UCSD-AML1 (cell line): ENCODE data around the gene NEMP2.

ENCODE experiments used
- DNase-seq: peaks from one replicate; lab custom pipeline; 2025; ENCODE audit not compliant: unreplicated experiment; lab: John Stamatoyannopoulos, UW

The NEMP2 gene

DNA sequence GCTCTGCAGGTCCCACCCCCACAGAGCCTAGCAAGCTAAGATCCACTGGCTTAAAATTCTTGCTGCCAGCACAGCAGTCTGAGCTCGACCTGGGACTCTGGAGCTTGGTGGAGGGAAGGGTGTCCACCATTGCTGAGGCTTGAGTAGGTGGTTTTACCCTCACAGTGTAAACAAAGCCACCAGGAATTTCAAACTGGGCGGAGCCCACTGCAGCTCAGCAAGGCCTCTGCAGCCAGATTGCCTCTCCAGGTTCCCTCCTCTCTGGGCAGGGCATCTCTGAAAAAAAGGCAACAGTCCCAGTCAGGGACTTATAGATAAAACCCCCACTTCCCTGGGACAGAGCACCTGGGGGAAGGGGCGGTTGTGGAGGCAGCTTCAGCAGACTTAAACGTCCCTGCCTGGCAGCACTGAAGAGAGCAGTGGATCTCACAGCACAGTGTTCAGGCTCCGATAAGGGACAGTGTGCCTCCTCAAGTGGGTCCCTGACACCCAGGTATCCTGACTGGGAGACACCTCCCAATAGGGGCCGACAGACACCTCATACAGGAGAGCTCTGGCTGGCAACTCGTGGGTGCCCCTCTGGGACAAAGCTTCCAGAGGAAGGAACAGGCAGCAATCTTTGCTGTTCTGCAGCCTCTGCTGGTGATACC is 20.0 kb upstream of the NEMP2 start:
- DNase-seq: no peak

DNA sequence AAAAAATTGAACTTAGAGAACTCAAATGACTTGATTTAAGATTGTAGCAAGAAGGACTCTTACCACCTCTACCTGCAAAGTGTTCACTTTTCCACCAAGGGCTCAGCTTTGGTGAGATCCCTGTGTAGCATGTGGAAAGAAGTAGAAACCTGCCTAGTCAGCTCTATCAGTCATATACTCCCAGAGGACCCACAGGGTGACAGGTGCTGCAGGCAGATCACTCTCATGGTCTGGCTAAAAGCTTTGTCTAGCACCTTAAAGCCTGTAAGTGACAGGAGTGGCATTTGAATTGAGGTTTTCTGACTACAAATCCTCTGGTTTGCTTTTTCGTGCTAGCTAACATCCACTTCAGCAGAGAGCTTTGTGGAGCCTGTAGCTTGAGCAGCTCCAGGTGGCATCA is 18.7 kb upstream of the NEMP2 start:
- no peak for DNase-seq

DNA sequence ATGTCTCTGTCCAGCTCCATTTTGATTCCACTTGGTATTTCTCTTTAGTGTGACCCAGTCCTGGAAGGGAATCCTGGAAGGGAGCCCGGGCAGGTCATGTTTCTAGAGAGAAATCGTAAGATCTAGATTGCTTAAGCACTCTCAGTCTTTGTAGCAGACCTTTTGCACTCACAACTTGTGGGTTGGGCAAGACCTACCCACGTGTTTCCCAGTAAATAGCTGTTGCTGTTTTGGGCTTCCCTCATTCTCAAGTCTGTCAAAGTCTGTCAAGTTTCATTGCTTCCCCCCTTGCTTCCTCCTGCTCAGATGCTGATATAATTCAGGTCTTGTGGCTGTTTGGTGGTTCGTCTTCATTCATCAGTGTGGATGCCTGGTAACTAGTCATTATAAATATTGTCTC is 17.4 kb upstream of the NEMP2 start:
- DNase-seq: peak; percentile 13

DNA sequence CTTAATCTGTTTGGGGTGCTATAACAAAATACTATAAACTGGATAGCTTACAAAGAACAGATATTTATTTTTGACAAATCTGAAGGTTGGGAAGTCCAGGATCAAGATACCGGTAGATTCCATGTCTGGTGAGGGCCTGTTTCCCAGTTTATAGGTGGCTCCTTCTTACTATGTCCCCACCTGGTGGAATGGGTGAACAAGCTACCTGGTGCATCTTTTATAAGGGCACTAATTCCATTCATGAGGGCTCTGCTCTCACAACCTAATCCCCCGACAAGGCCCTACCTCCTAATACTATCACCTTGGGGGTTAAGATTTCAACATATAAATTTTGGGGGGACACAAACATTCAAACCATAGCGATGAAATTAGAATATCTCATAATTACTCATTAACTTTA is 15.6 kb upstream of the NEMP2 start:
- no peak for DNase-seq

DNA sequence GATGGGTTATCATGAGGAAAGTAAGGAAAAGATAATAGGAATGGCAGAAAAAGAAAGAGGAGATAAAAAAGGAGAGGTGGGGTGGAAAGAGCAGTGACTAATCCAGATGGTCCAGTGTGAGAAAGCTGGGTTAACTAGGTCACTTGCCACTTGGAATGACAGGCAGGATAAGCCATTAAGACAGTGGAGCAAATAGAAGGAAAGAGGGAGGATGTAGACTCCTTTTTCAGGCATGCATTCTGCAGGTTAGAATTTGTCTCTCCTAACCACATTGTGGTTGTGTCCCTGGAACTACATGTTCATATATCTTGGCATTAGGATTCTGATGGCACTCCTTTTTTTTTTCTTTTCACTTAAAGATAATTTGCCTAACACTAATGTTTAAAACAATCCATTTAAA is 13.4 kb upstream of the NEMP2 start:
- DNase-seq: no peak

DNA sequence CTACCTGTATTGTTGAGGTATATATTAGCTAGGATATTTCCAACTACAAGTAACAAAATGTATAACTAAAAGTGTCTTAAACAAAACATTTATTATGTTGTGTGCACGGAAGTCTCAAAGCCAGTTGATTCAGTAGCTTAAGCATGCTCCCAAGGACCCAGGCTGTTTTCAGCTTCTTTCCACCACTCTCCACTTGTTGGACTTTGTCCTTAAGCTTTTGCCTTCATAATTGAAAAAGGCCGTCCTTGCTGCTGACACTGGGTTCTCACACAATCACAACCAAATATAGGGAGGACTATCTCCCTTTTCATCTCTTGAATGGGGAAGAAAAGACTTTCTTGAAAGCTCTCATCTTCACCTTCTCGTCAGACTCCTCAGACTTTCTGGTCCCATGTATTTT is 12.2 kb upstream of the NEMP2 start:
- DNase-seq: no peak

DNA sequence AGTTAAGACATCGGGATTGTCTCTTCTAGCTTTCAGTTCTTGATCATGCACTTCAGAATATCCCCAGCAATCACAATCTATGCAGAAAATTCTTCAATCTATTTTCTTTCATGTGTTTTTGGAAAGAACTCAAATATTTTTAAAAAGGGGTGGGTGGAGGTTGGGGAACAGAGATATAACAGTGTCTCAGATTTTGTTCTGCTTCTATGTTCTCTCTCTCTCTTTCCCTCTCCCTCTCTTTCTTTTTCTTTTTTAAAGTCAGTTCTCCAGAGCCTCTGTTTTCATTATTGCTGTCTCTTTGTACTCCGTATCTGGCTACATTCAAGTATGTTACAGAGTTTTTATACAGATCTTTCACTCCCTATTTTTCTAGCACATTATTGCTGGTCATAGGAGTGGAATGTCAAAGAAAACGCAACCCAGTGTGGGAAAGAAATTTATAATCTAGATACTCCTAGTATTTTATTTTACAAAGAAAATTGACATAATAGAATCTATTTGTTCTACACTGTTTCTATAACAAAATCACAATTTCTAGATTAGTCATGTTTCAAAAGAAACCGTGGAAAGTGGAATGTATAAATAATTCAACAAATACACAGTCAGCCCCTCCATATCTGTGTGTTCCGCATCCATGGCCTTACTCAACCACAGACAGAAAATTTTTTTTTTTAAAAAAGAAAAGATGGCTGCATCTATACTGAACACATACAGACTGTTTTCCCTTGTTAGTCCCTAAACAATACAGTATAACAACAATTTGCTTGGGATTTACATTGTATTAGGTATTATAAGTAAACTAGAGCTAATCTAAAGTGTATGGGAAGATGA is 11.2 kb upstream of the NEMP2 start:
- DNase-seq: no peak

DNA sequence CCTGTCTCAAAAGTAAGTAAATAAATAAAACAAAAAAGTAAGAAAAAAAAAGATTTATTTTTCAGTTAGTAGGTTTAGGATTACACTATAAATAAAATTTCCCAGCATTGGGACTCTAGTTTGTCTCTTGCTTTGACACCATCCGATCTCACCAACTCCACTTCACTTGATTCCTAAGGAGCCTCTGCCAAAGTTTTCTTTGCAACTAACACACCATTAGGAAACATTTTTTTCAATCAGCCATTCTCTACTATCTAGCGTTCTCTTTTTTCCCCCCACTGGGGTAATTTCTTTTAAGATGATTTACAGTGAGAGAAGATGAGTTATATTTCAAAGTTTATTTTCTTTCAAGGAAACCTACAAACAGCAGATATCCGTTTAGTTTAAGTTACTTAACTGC is 10.6 kb upstream of the NEMP2 start:
- DNase-seq: no peak

DNA sequence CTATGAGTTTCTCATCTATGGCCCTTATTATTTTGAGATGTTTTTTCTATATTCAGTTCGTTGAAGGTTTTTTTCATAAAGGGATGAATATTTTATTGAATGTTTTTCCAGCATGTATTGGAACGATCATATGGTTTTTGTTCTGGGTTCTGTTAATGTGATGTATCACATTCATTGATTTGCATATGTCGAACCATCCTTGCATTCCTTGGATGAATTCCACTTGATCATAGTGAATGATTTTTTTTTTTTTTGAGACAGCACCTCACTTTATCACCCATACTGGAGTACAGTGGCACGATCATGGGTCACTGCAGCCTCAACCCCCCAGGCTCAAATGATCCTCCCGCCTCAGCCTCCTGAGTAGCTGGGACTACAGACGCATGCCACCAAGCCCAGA is 5.5 kb upstream of the NEMP2 start:
- DNase-seq: no peak

DNA sequence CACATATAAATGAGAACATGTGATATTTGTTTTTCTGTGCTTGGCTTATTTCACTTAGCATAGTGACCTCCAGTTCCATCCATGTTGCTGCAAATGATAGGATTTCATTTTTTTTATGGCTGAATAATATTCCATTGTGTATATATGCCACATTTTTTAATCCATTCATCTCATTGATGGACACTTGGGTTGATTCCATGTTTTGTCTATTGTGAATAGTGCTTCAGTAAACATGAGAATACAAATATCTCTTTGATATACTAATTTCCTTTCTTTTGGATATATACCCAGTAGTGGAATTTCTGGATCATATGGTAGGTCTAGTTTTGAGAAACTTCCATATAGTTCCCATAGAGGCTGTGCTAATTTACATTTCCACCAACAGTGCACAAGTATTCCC is 3.7 kb upstream of the NEMP2 start:
- no peak for DNase-seq

DNA sequence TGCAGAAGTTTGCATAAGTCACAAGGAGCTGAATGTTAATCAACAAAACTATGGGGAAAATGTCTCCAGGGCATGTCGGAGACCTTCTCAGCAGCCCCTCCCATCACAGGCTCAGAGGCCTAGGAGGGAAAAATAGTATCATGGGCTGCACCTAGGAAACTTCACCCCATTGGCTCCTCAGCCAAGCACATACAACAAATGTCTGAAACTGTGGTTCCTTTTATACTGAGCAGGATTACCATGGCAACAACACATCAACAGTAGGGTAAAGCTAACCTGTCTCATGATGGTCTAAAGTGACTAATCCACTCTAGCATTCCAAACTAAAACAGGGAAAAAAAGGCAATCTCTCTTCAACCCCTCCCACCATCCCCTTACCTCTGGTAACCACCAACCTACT is 3.2 kb upstream of the NEMP2 start:
- no peak for DNase-seq

DNA sequence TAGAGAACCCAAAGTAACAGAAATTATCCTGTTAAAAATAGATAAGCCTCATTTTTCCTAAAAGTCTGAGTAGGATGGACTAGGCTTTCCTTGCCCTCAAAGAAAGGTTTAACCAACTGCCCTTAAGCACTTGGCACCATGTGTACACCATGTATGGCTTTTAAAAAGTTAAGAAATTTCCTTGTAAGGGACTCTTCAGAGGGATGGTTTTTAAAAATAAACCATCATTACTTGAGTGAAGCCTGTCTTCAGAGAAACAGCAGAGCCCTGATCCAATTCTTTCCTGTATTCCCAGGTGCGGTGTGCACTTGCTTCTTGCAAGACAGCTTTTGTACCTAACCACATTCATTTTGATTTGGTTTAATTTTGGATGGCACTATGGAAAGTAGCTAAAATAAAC is 1.1 kb upstream of the NEMP2 start:
- DNase-seq: no peak

DNA sequence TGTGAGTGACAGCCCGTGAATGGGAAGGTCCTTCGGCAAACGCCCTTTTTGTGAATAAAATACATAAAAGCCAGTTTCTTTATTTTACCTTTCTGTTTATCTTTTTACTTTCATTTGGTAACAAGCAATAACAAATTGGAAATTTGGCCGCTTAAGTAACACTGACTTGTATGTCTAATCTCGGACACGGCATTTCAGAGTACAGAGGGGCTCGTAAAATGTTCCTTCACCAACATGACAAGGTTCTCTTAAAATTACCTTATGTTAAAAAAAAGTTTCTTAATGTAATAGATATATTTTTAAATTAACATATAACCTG is 558 bp upstream of the NEMP2 start:
- DNase-seq: no peak

DNA sequence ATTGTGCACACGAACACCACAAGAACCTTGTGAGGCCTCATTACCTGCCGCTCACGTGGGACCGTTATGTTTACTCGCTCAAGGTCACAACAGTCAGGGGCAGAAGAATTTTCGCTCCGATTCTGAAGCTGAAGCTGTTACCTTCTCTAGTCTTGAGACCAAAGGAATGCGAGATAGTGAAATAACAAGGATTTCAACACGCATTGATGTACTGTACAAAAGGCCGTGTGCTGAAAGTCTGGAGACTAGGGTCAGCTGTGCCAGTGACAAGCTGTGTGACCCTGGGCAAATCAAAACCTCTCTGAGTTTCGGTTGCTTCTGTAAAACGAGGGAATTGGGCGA is 583 bp downstream of the NEMP2 start:
- DNase-seq: peak; percentile 47

DNA sequence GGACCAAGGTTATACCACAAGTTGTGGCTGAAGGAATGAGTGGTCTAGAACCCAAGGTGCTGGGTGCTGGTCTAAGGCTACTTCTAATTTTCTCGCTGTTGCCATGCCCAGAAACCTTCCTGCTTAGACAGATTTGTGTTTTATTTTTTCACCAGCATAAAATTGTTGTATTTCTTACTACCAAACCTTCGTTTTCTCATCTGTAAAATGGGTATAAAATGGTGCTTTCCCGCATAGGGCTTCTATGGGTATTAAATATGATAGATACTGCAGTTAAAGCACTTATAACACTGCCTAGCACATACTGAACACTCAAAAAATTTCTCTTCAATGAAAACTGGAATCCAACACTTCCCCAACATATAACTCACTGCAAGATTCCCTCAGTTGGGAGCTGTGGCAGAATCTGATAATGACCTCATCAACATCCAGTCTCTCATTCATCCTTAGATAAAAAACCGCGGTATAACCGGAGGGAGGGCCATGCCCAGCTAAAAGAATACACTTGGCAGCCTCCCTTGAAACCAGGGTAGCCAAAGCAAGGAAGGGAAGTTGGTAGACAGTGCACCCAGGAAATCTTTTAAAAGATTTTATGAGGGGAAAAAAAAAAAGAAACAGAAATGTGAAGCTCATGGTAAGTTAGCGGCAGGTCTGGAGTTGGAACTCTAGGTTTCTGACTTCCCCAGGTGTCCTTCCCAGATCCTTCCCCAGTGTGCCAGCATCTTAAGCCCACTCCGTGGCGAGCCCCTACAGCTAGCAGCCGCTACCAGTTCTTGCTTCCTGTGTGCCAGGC is 1.2 kb downstream of the NEMP2 start:
- DNase-seq: no peak

DNA sequence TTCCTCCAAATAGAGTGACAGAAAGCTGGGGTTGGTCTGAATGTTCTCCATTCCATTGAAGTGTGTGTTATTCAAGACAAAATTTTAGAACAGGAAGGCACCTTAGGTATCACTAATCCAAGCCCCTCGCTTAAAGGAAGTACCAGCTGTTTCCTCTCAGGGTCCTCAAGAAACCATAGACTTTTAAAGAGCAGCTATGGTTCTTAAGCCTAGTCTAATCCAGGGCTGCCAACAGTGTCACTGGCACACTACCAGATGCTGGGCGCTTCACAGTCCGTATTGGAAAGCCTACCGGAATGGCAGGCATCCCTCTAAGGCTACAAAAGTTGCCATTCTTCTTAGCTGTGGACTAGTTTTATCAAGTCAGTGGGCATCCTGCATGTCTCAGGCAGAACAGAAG is 1.9 kb downstream of the NEMP2 start:
- peak; percentile 17 for DNase-seq

DNA sequence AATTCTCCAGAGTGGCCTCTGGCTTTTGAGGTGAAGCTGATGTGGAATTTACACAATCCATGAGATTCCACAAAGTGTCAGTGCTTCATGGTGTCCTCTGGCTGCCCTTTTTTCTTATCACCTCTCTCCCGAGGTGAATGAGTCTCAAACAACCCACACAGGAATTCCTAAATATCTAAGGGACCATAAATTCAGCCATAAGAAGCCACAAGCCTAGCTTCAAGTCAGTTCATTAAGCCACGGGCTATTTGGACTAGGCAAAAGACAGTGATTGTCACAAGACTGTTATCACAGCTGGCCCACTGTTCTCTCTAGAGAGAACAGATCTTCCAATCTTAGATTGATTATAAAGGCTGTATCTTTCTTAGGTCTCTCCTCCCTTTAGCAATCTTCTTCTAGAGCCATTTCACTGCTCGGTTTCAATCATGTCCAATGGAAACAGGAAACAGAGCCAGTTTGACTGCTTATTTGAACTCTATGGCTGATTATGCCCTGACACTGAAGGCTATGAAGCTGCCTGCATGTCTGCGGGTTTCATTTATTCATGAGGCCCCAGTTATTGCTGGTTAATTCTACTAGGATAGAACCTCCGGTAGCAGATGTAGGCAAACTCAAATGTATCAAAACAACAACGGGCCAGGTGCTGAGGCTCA is 4.1 kb downstream of the NEMP2 start:
- no peak for DNase-seq

DNA sequence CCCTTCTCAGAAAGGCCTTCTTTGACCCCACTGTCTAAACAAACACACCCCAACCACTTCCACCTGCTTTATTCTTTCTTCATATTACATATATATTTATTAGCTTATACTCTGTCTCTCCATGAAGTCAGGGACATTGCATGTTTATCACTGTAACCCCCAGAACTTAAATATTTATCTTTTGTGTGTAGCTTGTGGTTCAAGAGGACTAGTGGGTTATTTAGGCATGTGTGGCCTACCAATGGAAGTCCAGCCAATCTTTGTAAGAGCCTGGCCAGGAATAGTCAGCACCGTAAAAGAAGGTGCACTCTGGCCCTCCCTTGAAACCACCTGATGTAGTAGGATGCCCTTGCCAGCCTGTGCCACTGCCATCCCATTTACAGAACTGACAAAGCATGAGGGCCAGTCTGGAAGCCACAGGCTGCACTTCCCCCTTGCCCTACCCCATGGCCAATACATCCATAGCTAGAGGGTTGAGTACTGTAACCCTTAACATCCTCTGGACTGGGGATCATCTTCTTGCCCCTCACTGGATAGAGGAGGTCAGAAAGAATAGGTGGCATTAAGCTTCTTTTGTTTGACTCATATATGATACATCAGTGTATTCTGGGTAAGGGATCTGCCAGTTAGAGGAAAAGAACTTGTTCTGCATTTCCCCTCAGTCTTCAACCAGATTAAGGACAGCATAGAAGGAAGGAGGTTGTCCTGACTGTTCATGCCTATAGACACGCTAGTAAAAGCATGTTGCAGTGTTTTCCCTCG is 4.9 kb downstream of the NEMP2 start:
- DNase-seq: peak; percentile 15

DNA sequence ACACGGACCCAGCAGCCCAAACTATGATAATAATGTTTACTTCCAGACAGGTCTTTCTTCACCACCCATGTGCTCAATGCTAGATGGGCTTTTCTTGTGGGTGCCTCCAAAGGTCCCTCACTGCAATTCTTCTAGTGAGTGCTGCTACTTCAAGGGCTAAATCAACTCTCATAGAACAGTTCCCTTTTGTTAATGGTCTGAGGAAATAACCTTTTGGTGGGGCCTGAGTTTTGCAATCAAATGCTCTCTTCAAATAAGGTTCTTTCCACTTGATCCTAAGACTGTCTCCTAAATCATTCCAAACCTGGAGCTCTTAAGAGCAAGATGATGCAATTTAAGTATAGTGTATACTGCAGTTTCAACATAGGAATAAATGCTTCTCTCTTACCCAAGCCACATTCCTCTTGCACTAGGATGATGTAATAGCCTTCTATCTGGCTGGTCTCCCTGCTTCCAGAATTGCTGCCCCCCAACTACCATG is 6.0 kb downstream of the NEMP2 start:
- no peak for DNase-seq

DNA sequence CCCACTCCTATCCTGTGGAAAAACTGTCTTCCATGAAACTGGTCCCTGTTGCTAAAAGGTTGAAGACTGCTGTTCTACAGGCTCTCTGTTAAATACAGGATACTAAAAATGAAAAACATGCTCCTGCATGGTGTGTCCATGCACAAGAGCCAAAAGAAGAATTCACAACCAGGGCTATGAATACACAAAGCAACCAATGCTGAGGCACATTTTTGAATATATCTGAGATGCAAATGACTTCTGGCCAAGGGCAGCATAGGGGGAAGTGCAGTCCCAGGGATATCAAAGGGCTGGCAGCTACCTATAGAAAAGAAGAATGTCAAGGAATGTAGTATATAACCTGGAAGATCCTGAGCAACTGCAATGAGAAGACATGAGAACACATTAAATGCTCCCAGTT is 6.6 kb downstream of the NEMP2 start:
- no peak for DNase-seq

DNA sequence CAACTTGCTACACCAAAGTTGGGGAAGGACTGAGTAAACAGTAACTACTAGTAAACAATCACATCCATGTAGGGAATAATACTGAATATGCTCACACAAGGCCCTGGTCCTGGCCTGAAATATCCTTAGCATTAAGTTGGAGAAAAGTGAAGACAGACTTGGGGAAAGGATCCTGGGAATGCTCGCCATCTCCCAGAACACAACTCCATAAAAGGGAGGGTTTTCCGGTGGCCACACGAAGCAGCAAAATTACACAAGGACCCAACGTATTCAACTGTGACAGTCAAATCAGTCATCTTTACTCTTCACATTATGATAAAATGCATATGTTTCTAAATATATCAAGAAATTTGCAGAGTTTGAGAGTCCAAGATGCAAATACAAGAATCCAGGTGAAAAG is 7.3 kb downstream of the NEMP2 start:
- no peak for DNase-seq
